HepG2 (cell line): ENCODE results near the gene RAPGEFL1. TPM values are rescaled to one million over a fixed set of nuclear protein-coding genes. Genes with fewer than 3 reads are reported as not detected.
A peak's percentile ranks its signal among the peaks of the same experiment; 100 is the strongest.

Experiments used
- HNRNPK ChIP-seq: fragments of 200-400 bp; formaldehyde crosslinking; IDR thresholded peaks from 2 replicates; pipeline ENCODE4 v1.6.1; 2018; ENCODE audit warnings: low read length, low read depth, moderate library complexity, mild to moderate bottlenecking; ENCODE audit not compliant: poor library complexity, severe bottlenecking
- JUND ChIP-seq: sonication (generic); formaldehyde crosslinking; IDR thresholded peaks from 2 replicates; pipeline ENCODE4 v1.8.0; 2022; ENCODE audit warnings: mild to moderate bottlenecking, missing genetic modification reagents
- KLF15 ChIP-seq: sonication (generic); formaldehyde crosslinking; IDR thresholded peaks from 2 replicates; pipeline ENCODE4 v1.8.1; 2023; ENCODE audit warnings: borderline replicate concordance, mild to moderate bottlenecking, inconsistent platforms, missing genetic modification reagents, mixed read lengths
- SETDB1 ChIP-seq: sonication (generic); formaldehyde crosslinking; IDR thresholded peaks from 2 replicates; pipeline ENCODE4 v1.5.1; 2020; ENCODE audit warnings: missing genetic modification reagents, mild to moderate bottlenecking, borderline replicate concordance
- SP140L ChIP-seq: sonication (generic); formaldehyde crosslinking; IDR thresholded peaks from 2 replicates; pipeline ENCODE4 v1.4.0; 2020; ENCODE audit warnings: missing genetic modification reagents, borderline replicate concordance
- ZNF326 ChIP-seq: sonication (generic); formaldehyde crosslinking; IDR thresholded peaks from 2 replicates; pipeline ENCODE4 v1.4.0; 2020; ENCODE audit warnings: missing genetic modification reagents, borderline replicate concordance
- ZNF333 ChIP-seq: sonication (generic); formaldehyde crosslinking; IDR thresholded peaks from 2 replicates; pipeline ENCODE4 v1.4.0; 2020; ENCODE audit warnings: mild to moderate bottlenecking, missing genetic modification reagents, borderline replicate concordance
- ZNF564 ChIP-seq: sonication (generic); formaldehyde crosslinking; IDR thresholded peaks from 2 replicates; pipeline ENCODE4 v1.8.1; 2023; ENCODE audit warnings: mild to moderate bottlenecking, missing genetic modification reagents
- polyA plus RNA-seq, 8 experiments: library from polyadenylated mRNA; depleted of rRNA in 3 of 8; stranded (reverse) in 7 of 8; unstranded in 1 of 8; fragments of >200 nt; fragmentation: Illumina TruSeq in 4 of 8; extraction: Trizol in 4 of 8; gene quantifications; 2 replicates each; pipeline versions ENCODE4 v1.2.1 to v1.2.3, GENCODE V29; 2011 to 2016; ENCODE audit warnings: low read depth in 4 of 8, missing spikeins in 1 of 8, mixed read lengths in 1 of 8; ENCODE audit not compliant: insufficient read depth in 1 of 8
- total RNA-seq, 5 experiments: library from RNA; depleted of rRNA; stranded (reverse); fragments of >200 nt; fragmentation: Illumina TruSeq; extraction: Trizol; gene quantifications; 2 replicates each; pipeline ENCODE4 v1.2.3, GENCODE V29; 2016; ENCODE audit warnings: low read depth in 1 of 5
- TF ChIP-seq, protein P1 (sequence below): sonication (generic); formaldehyde crosslinking; IDR thresholded peaks from 2 replicates; pipeline ENCODE4 v1.5.0; 2020; ENCODE audit warnings: missing genetic modification reagents
- TF ChIP-seq, protein P2 (sequence below): IDR thresholded peaks from 2 replicates; pipeline ENCODE4 v1.6.1; 2016; ENCODE audit warnings: mild to moderate bottlenecking
- TF ChIP-seq, protein P3 (sequence below): sonication (generic); formaldehyde crosslinking; IDR thresholded peaks from 2 replicates; pipeline ENCODE4 v1.5.0; 2020; ENCODE audit warnings: mild to moderate bottlenecking, missing genetic modification reagents, borderline replicate concordance
- TF ChIP-seq, protein P4 (sequence below): sonication (generic); formaldehyde crosslinking; IDR thresholded peaks from 2 replicates; pipeline ENCODE4 v1.5.1; 2020; ENCODE audit warnings: mild to moderate bottlenecking, missing genetic modification reagents

Gene RAPGEFL1
- total and polyA plus RNA-seq, 2 of the 13 experiments (the other 11 are each of a cell fraction or from before 2014, with no cell fraction given) = 4.5 to 7.8 TPM

DNA sequence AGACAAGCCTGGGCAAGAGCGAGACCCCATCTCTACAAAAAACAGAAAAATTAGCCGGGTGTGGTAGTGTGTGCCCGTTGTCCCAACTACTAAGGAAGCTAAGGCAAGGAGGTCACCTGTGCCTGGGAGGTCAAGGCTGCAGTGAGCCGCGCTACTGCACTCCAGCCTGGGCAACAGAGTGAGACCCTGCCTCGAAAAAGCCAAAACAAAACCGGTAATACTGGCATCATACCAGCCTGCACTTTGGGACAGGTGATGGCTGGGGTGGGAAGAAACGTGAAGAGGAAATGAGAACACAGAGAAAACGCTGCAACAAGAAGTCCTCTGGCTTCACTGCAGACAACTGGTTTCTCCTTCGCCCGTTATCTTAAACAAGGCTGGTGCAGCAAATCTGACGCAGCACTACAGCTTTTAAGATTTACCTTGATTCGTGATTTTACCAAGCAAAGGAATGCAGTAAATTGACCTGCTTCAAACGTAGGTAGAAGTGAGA lies 37.7 kb upstream of the RAPGEFL1 start (continued):
- TF ChIP-seq, protein P1, sequence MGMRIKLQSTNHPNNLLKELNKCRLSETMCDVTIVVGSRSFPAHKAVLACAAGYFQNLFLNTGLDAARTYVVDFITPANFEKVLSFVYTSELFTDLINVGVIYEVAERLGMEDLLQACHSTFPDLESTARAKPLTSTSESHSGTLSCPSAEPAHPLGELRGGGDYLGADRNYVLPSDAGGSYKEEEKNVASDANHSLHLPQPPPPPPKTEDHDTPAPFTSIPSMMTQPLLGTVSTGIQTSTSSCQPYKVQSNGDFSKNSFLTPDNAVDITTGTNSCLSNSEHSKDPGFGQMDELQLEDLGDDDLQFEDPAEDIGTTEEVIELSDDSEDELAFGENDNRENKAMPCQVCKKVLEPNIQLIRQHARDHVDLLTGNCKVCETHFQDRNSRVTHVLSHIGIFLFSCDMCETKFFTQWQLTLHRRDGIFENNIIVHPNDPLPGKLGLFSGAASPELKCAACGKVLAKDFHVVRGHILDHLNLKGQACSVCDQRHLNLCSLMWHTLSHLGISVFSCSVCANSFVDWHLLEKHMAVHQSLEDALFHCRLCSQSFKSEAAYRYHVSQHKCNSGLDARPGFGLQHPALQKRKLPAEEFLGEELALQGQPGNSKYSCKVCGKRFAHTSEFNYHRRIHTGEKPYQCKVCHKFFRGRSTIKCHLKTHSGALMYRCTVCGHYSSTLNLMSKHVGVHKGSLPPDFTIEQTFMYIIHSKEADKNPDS (CRISPR knock-in tag) = 0 out of 2 replicates have a peak, but pooled peaks have one; percentile 1
- TF ChIP-seq ZNF333 (CRISPR knock-in tag) = peak; percentile 10; the same call in 1 of the 2 replicates
- TF ChIP-seq, protein P2, sequence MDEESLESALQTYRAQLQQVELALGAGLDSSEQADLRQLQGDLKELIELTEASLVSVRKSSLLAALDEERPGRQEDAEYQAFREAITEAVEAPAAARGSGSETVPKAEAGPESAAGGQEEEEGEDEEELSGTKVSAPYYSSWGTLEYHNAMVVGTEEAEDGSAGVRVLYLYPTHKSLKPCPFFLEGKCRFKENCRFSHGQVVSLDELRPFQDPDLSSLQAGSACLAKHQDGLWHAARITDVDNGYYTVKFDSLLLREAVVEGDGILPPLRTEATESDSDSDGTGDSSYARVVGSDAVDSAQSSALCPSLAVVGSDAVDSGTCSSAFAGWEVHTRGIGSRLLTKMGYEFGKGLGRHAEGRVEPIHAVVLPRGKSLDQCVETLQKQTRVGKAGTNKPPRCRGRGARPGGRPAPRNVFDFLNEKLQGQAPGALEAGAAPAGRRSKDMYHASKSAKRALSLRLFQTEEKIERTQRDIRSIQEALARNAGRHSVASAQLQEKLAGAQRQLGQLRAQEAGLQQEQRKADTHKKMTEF (CRISPR knock-in tag) = no peak; the same call in 1 of the 2 replicates
- 0 out of 2 replicates have a peak, but pooled peaks have one; percentile 9 for TF ChIP-seq KLF15 (CRISPR knock-in tag)
- TF ChIP-seq SP140L (CRISPR knock-in tag) = peak; percentile 37; the same call in 1 of the 2 replicates
- TF ChIP-seq JUND (CRISPR knock-in tag) = no peak
- TF ChIP-seq, protein P3, sequence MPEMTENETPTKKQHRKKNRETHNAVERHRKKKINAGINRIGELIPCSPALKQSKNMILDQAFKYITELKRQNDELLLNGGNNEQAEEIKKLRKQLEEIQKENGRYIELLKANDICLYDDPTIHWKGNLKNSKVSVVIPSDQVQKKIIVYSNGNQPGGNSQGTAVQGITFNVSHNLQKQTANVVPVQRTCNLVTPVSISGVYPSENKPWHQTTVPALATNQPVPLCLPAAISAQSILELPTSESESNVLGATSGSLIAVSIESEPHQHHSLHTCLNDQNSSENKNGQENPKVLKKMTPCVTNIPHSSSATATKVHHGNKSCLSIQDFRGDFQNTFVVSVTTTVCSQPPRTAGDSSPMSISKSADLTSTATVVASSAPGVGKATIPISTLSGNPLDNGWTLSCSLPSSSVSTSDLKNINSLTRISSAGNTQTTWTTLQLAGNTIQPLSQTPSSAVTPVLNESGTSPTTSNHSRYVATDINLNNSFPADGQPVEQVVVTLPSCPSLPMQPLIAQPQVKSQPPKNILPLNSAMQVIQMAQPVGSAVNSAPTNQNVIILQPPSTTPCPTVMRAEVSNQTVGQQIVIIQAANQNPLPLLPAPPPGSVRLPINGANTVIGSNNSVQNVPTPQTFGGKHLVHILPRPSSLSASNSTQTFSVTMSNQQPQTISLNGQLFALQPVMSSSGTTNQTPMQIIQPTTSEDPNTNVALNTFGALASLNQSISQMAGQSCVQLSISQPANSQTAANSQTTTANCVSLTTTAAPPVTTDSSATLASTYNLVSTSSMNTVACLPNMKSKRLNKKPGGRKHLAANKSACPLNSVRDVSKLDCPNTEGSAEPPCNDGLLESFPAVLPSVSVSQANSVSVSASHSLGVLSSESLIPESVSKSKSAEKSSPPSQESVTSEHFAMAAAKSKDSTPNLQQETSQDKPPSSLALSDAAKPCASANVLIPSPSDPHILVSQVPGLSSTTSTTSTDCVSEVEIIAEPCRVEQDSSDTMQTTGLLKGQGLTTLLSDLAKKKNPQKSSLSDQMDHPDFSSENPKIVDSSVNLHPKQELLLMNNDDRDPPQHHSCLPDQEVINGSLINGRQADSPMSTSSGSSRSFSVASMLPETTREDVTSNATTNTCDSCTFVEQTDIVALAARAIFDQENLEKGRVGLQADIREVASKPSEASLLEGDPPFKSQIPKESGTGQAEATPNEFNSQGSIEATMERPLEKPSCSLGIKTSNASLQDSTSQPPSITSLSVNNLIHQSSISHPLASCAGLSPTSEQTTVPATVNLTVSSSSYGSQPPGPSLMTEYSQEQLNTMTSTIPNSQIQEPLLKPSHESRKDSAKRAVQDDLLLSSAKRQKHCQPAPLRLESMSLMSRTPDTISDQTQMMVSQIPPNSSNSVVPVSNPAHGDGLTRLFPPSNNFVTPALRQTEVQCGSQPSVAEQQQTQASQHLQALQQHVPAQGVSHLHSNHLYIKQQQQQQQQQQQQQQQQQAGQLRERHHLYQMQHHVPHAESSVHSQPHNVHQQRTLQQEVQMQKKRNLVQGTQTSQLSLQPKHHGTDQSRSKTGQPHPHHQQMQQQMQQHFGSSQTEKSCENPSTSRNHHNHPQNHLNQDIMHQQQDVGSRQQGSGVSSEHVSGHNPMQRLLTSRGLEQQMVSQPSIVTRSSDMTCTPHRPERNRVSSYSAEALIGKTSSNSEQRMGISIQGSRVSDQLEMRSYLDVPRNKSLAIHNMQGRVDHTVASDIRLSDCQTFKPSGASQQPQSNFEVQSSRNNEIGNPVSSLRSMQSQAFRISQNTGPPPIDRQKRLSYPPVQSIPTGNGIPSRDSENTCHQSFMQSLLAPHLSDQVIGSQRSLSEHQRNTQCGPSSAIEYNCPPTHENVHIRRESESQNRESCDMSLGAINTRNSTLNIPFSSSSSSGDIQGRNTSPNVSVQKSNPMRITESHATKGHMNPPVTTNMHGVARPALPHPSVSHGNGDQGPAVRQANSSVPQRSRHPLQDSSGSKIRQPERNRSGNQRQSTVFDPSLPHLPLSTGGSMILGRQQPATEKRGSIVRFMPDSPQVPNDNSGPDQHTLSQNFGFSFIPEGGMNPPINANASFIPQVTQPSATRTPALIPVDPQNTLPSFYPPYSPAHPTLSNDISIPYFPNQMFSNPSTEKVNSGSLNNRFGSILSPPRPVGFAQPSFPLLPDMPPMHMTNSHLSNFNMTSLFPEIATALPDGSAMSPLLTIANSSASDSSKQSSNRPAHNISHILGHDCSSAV = no peak
- TF ChIP-seq SETDB1 = no peak
- 0 out of 2 replicates have a peak, but pooled peaks have one; percentile 3 for TF ChIP-seq ZNF564 (CRISPR knock-in tag)
- TF ChIP-seq, protein P4, sequence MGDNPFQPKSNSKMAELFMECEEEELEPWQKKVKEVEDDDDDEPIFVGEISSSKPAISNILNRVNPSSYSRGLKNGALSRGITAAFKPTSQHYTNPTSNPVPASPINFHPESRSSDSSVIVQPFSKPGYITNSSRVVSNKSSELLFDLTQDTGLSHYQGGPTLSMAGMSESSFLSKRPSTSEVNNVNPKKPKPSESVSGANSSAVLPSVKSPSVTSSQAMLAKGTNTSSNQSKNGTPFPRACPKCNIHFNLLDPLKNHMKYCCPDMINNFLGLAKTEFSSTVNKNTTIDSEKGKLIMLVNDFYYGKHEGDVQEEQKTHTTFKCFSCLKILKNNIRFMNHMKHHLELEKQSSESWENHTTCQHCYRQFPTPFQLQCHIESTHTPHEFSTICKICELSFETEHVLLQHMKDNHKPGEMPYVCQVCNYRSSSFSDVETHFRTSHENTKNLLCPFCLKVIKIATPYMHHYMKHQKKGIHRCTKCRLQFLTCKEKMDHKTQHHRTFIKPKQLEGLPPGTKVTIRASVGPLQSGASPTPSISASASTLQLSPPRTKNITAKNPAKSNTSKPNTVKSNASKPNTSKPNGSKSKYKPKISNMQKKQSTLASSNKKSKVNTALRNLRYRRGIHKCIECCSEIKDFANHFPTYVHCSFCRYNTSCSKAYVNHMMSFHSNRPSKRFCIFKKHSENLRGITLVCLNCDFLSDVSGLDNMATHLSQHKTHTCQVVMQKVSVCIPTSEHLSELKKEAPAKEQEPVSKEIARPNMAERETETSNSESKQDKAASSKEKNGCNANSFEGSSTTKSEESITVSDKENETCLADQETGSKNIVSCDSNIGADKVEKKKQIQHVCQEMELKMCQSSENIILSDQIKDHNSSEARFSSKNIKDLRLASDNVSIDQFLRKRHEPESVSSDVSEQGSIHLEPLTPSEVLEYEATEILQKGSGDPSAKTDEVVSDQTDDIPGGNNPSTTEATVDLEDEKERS (CRISPR knock-in tag) = peak; percentile 68
- TF ChIP-seq ZNF326 (CRISPR knock-in tag) = no peak
- TF ChIP-seq HNRNPK = no peak
